D721Med (cell line): Measurements from ENCODE around the gene MAMSTR.

Source experiments
- DNase-seq: peaks from one replicate; pipeline ENCODE4 v3.0.0; 2011; ENCODE audit warnings: low spot score; ENCODE audit not compliant: insufficient read length
- FAIRE-seq: peaks from 2 replicates; lab custom pipeline; 2011; peaks lifted over from hg19 to GRCh38; lab: Jason Lieb, UNC
- CTCF ChIP-seq: IDR thresholded peaks from 2 replicates; pipeline ENCODE4 v1.5.1; 2012; ENCODE audit warnings: mild to moderate bottlenecking, control low read depth; ENCODE audit not compliant: insufficient read depth; ENCODE audit errors: missing control alignments

The MAMSTR gene

GRCh38 chr19:48750771-48751504, 31.4 kb upstream of the MAMSTR start:
- TF ChIP-seq CTCF, result no peak
- DNase-seq, result no peak
- FAIRE-seq, result no peak

DNA sequence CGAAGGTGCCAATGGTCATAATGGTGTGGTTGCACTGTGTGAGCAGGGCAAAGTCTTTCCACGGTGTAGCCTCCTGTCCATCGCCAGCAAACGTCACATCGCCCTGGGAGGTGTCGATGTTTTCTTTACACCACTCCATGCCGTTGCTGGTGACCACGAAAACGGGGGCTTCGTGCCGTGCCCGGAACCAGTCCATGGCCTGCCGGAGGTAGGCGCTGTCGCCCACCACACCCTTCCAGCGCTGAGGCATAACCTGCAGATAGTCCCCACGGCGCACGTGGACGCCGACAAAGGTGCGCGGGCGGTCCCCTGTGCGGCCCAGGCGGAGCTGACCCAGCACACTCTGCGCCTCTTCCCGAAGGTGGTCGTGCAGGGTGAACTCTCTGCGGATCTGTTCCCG, 30.8 kb upstream of the MAMSTR start:
- no peak for DNase-seq
- FAIRE-seq, result no peak
- TF ChIP-seq CTCF, result no peak

- no peak for TF ChIP-seq CTCF
- DNase-seq (no peak), FAIRE-seq (no peak)
Measured at GRCh38 chr19:48749571-48750198, 30.2 kb upstream of the MAMSTR start.

DNA sequence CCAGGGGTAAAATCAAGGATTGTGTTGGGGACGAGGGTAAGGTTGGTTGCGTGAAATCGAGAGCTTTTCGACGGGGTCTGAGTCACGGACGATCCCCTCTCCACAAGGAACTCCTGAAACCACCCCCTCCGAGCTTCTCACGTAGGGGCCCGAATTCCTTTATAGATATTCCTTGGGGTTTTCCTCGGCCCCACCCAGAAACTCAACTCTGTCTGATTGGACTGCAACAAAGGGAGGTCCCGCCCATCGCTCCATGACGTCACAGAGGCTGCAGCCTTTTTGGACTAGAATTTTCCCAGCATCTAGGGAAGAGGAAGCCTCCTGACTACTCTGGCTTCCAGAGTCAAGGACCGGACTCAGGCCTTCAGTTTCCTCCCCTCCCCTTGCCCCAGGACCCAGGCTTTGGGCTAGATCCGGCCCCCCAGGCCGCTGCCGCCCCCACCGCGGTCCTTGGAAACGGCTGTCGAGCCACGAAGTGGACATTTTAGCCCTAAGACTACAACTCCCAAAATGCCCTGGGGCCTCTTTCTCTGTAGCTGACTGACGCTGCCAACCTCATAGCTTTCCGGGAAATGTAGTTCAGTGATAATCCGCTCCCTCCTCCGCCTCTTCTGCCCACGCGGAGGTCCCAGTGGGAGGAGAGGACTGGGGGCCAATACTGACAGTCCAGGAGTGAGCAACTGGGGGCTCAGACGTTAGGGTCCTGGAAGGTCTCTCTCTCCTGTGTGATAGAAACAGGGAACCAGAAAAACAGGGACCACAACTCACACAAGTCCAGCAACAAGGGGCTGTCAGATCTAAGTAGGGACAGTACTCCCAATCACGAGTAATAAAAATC, 27.4 kb upstream of the MAMSTR start, which contains the start of gene IZUMO1:
Gene IZUMO1 (minus strand): TSS at position 172 of the 838 bp plus-strand sequence. CDS start 1,050 bp downstream, outside the sequence.
- TF ChIP-seq CTCF, result no peak
- FAIRE-seq, result no peak
- peak; percentile 97 for DNase-seq

DNA sequence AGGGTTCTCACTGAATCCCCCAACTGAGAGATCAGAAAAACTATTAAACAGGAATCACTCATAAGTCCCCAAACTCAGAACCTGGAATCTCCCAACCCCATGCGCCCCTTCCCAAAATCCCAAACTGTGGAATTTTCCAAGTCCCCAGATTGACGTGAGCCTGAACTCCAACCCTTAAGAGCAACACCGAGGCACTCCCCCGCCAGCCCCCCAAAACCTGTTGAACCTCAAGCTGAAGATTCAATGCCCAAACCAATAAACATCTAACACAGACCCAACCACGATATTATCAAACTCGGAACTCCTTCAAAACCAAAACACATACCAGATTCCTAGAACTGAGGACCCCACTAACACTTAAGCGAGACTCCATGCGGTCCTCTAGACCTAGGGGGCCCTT, 26.6 kb upstream of the MAMSTR start:
- no peak for FAIRE-seq
- DNase-seq, result no peak
- TF ChIP-seq CTCF, result no peak

DNA sequence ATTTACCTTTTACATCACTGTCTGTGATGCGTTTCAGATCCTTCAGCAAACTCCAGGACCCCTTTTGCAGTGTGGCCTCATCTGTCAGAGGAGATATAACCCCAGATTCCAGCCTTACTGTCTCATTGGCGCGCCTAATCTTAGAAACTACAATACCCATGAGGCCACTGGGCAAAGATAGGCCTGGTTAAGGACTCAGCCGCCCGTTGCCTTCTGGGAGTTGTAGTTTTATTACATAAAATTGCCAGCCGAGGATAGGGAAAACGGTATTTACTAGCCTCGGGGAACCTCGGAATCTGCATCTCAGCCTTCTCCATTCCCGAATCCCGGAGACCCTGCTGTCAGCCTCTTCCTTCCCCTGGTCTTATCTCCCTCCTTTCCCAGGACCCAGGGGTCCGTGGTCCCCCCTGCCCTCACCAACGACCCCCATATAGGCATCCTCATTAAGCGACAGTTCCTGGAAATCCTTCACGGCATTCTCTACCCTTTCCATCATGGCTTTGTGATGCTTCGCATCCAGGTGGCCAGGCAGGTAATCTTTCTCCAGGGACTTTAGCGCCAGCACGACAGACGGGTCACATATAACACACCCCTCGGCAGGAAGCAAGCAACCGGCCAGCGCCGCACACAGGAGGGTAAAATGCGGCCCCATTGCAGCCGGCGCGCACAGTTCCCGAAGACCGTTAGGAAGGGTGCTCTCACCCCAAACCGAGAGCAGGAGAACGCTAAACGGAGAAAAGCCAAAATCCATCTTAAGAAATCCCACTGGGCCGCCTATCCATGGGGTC, 25.9 kb upstream of the MAMSTR start:
- TF ChIP-seq CTCF, result no peak
- no peak for FAIRE-seq
- no peak for DNase-seq
